ENCODE data around the gene FBXO9. TPM values are rescaled to one million over a fixed set of nuclear protein-coding genes. Genes with fewer than 3 reads are reported as not detected.

FBXO9 gene
- total RNA-seq, 5 donors from 2014 or later (not counting 1 experiment from before 2014, with no cell fraction given) = 78.3 to 106 (median 100) TPM

DNA sequence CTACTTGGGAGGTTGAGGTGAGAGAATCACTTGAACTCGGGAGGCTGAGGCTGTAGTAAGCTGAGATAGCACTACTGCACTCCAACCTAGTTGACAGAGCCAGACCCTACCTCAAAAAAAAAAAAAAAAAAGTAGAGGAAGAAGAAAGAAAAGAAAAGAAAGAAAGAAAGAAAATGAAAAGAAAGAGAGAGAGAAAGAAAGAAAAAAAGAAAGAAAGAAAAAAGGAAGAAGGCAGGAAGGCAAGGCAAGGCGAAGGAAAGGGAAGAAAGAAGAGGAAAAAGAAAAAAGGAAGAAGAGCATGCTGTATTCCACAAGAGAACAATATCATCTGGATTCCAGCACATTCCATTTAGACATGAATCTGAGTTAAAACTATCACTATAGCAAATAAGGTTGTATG is 79.6 kb downstream of the FBXO9 start:
- no peaks in the 10 kb centered on the region for H3K36me3 Mint-ChIP-seq
- Histone ChIP-seq H3K9me3 (no peaks in the 10 kb centered on the region), H3K27ac (ENCODE audit: low read length) (no peak overlapping the region), H3K27me3 (replicated peaks in 1 of 2; ENCODE audit: control insufficient read depth in 2 of 2, extremely low read depth in 1 of 2, insufficient read depth in 2 of 2, low read length in 1 of 2) (peaks cover 0 to 6% of the 10 kb centered on the region in 2 experiments), H3K36me3 (ENCODE audit: control insufficient read depth in 2 of 2, extremely low read depth in 1 of 2, insufficient read depth in 1 of 2, low read length in 1 of 2) (no peaks in the 10 kb centered on the region), H3K4me1 (ENCODE audit: control insufficient read depth in 1 of 2, extremely low read depth in 1 of 2, insufficient read depth in 2 of 2, low read length in 2 of 2) (no peaks in the 10 kb centered on the region), H3K4me3 (ENCODE audit: control insufficient read depth in 1 of 2, extremely low read depth in 1 of 2, low read length in 1 of 2) (no peak overlapping the region)
- H3K4me3 Mint-ChIP-seq = no peak overlapping the region
- DNase-seq (no peak), ATAC-seq (replicated peaks in 1 of 4) (no peak)
- H3K4me1 Mint-ChIP-seq = no peaks in the 10 kb centered on the region
- no CpG with 5 or more reads among the region's 2 CpGs for WGBS (ENCODE audit: insufficient coverage)
- ChIA-PET CTCF (interaction anchor here in 1 of 2 donors (0.6 kb wide), 1 partner anchor 26 kb away, joined by 3 read pairs; no protein-coding TSS in a partner anchor), POLR2A (interaction anchor here in 1 of 2 donors (0.6 kb wide), 1 partner anchor 41 kb away, joined by 5 read pairs; no protein-coding TSS in a partner anchor)
- peaks cover 0 to 5% (median 0%) of the 10 kb centered on the region in 3 donors for H3K9me3 Mint-ChIP-seq
- H3K27me3 Mint-ChIP-seq = peaks cover 0 to 8% of the 10 kb centered on the region in 2 donors
- H3K27ac Mint-ChIP-seq = no peak overlapping the region

GRCh38 chr6:53148684-53149083 is 83.5 kb downstream of the FBXO9 start, which contains the start of gene GCM1:
Gene GCM1, minus strand, starts transcription at chr6:53148841. Its CDS starts 3,209 bp downstream, at chr6:53145632.
- Mint-ChIP-seq H3K27ac (no peak within 1 kb of the TSS), H3K36me3 (no peaks in the 10 kb centered on the region), H3K4me3 (no peak within 1 kb of the TSS), H3K9me3 (no peaks in the 10 kb centered on the region), H3K27me3 (peaks cover 0 to 9% of the 10 kb centered on the region in 2 donors), H3K4me1 (no peaks in the 10 kb centered on the region)
- ATAC-seq (replicated peaks in 1 of 4) (no peak), DNase-seq (no peak)
- Histone ChIP-seq H3K4me1 (ENCODE audit: control insufficient read depth in 1 of 2, extremely low read depth in 1 of 2, insufficient read depth in 2 of 2, low read length in 2 of 2) (no peaks in the 10 kb centered on the region), H3K36me3 (ENCODE audit: control insufficient read depth in 2 of 2, extremely low read depth in 1 of 2, insufficient read depth in 1 of 2, low read length in 1 of 2) (no peaks in the 10 kb centered on the region), H3K4me3 (ENCODE audit: control insufficient read depth in 1 of 2, extremely low read depth in 1 of 2, low read length in 1 of 2) (no peak within 1 kb of the TSS), H3K27me3 (replicated peaks in 1 of 2; ENCODE audit: control insufficient read depth in 2 of 2, extremely low read depth in 1 of 2, insufficient read depth in 2 of 2, low read length in 1 of 2) (peaks cover 0 to 13% of the 10 kb centered on the region in 2 experiments), H3K27ac (ENCODE audit: low read length) (no peak within 1 kb of the TSS), H3K9me3 (no peaks in the 10 kb centered on the region)
- WGBS (ENCODE audit: insufficient coverage) = 91% methylated on average over 3 of the region's 5 CpGs
- POLR2A ChIA-PET = no interaction called here
- CTCF ChIA-PET = no interaction called here

Other genes with a start within 250 kb of the FBXO9 start
- not detected for gene GSTA5, start 224.6 kb upstream of the FBXO9 start, total RNA-seq
- not detected for gene GSTA3, start 155.7 kb upstream of the FBXO9 start, total RNA-seq
- under 1 TPM; 0.35 to 0.85 (median 0.65) TPM for gene GSTA4, start 70.1 kb upstream of the FBXO9 start, total RNA-seq
- gene CILK1, start 3.6 kb upstream of the FBXO9 start, total RNA-seq = 10 to 100 TPM in 2 of 5 donors, 1 to 10 TPM in 3; 8.2 to 10.4 (median 9.6) TPM
- gene GCM1, start 83.4 kb downstream of the FBXO9 start, total RNA-seq = under 1 TPM in 2 of 5 donors, not detected in 3; 0.12 to 0.23 TPM

Measured in T-cell (primary cell).